Type B pancreatic cell (in vitro differentiated cells): ENCODE measurements around the gene HHATL. TPM values are rescaled to one million over a fixed set of nuclear protein-coding genes. Genes with fewer than 3 reads are reported as not detected.
A peak's percentile ranks its signal among the peaks of the same experiment; 100 is the strongest.

Experiments used
- DNase-seq: peaks from one replicate; pipeline ENCODE4 v3.0.0; 2021; ENCODE audit warnings: mixed read lengths; ENCODE audit not compliant: unreplicated experiment; ENCODE audit errors: extremely low spot score
- H3K27ac Mint-ChIP-seq: 2 replicates; pipeline ENCODE4 v1.8.0; 2021; ENCODE audit warnings: mild to moderate bottlenecking, mixed read lengths
- H3K27me3 Mint-ChIP-seq: 2 replicates; pipeline ENCODE4 v1.8.0; 2021; ENCODE audit warnings: mixed read lengths
- H3K36me3 Mint-ChIP-seq: 2 replicates; pipeline ENCODE4 v1.8.0; 2021; ENCODE audit warnings: mixed read lengths
- H3K4me1 Mint-ChIP-seq: one replicate; pipeline ENCODE4 v1.8.0; 2021; ENCODE audit warnings: mixed read lengths; ENCODE audit not compliant: unreplicated experiment
- H3K4me3 Mint-ChIP-seq: 2 replicates; pipeline ENCODE4 v1.8.0; 2021; ENCODE audit warnings: mild to moderate bottlenecking, mixed read lengths
- H3K9me3 Mint-ChIP-seq: 2 replicates; pipeline ENCODE4 v1.8.0; 2021; ENCODE audit warnings: mixed read lengths
- total RNA-seq: library from RNA; stranded (reverse); gene quantifications from 2 replicates; pipeline ENCODE4 v1.2.1, GENCODE V29; 2021; ENCODE audit warnings: low replicate concordance
- TF ChIP-seq, protein P1 (sequence below): fragments of 200-600 bp; sonication (generic); conservative IDR thresholded peaks from 2 replicates; pipeline ENCODE4 v1.5.0; 2021; ENCODE audit warnings: antibody characterized with exemption, mild to moderate bottlenecking

The HHATL gene
- total RNA-seq, 1 donor from 2014 or later: not detected

DNA sequence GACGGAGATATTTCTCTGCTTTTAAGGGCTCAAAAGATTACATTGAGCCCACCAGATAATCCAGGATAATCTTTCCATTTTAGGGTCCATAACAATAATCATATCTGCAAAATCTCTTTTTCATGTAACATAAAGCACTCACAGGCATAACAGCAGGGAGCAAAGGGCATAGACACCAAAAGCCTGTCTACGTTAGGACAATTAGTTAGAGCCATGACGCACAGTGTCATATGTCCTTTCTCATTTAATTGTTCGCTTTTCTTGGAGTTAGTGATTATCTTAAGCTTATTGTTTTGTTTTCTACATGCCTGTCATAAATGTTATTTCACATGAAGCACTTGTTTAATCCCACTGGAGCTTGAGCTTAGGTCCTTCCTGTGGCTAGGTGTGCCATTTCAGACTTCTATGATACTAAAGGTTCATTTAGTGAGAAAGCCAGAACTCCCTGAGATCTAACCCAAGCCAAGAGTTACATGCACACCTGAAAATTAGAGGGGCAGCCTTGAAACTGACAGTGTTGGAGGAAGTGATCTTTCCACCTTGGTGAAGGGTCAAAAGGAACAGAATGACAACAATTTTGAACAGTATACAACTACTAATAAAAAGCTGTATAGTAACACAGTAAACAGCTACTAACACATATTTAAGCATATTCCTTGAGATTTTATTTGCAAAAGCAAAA is 11.7 kb upstream of the HHATL start:
- no peak for DNase-seq
- peaks cover 7% of the 10 kb centered on the region for H3K27me3 Mint-ChIP-seq
- no peaks in the 10 kb centered on the region for H3K9me3 Mint-ChIP-seq
- no peak overlapping the region for H3K4me3 Mint-ChIP-seq
- TF ChIP-seq, protein P1, sequence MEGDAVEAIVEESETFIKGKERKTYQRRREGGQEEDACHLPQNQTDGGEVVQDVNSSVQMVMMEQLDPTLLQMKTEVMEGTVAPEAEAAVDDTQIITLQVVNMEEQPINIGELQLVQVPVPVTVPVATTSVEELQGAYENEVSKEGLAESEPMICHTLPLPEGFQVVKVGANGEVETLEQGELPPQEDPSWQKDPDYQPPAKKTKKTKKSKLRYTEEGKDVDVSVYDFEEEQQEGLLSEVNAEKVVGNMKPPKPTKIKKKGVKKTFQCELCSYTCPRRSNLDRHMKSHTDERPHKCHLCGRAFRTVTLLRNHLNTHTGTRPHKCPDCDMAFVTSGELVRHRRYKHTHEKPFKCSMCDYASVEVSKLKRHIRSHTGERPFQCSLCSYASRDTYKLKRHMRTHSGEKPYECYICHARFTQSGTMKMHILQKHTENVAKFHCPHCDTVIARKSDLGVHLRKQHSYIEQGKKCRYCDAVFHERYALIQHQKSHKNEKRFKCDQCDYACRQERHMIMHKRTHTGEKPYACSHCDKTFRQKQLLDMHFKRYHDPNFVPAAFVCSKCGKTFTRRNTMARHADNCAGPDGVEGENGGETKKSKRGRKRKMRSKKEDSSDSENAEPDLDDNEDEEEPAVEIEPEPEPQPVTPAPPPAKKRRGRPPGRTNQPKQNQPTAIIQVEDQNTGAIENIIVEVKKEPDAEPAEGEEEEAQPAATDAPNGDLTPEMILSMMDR: no peak
- no peaks in the 10 kb centered on the region for H3K36me3 Mint-ChIP-seq
- H3K27ac Mint-ChIP-seq: no peak overlapping the region
- no peaks in the 10 kb centered on the region for H3K4me1 Mint-ChIP-seq

DNA sequence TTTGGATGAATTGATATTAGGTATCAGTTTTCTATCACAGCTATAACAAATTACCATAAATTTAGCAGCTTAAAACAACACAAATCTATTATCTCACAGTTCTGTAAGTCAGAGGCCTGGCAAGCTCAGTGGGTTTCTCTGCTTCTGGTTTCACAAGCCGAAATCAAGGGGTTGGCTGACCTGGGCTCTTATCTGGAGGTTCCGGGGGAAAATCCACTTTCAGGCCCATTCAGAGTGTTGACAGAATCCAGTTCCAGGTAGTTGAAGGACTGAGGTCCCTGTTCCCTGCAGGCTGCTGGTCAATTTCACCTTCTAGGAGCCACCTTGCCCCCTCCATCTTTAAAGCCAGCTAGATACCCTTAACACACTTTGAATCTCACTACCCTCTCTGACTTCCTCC is 11.1 kb upstream of the HHATL start:
- Mint-ChIP-seq H3K4me1 (no peaks in the 10 kb centered on the region), H3K4me3 (no peak overlapping the region), H3K9me3 (no peaks in the 10 kb centered on the region), H3K27me3 (peaks cover 7% of the 10 kb centered on the region), H3K27ac (no peak overlapping the region), H3K36me3 (no peaks in the 10 kb centered on the region)
- TF ChIP-seq, protein P1: no peak
- DNase-seq: no peak

DNA sequence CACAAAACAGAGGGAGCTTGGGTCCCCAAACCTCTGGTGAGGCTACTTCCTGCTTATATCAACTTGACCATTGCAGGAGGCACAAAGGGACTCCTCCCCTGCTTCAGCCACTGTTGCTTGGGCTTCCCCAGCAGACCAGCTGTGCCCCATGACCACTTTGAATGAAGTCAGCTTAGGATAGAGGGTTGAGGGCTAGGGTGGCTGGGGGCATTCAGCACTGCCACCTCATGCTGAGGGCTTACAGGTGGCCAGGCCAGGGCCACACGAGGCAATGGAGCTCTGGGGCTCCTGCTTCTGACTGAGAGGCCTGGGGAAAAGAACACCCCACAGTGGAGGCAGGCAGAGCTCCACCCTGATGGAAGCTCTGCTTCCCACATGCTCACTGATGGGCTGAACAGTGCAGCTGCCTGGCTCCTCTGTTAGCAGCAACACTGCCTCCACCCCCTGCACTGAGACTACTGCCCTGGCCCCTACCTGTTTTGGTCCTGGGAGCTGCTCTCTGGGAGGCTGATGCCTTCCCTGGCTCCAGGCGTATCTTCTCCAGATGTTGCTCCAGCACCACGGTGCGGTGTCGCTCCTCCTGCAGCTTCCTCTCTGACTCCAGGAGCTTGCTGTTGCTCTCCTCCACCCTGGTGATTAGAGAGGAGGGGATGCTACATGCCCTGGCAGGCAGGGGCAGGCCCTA is 10.2 kb upstream of the HHATL start:
- Mint-ChIP-seq H3K4me1 (no peaks in the 10 kb centered on the region), H3K9me3 (no peaks in the 10 kb centered on the region), H3K27ac (no peak overlapping the region), H3K4me3 (no peak overlapping the region), H3K36me3 (no peaks in the 10 kb centered on the region), H3K27me3 (peaks cover 7% of the 10 kb centered on the region)
- DNase-seq: peak; percentile 52
- TF ChIP-seq, protein P1: no peak

DNA sequence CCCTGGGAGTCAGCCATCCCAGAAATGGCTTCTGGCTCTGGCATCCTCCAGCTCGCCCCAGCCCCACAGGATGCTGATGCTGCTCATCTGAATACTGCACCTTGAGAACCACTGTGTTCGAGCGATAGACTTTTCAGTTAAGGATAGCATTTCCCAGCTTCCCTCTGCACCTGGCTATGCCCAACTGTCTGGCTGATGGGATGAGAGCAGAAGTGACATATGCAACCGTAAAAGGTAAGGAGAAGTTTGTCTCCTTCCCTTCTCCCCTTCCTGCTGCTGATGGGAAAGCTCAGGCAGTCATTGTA is 9.7 kb upstream of the HHATL start:
- TF ChIP-seq, protein P1: no peak
- DNase-seq: peak; percentile 44
- no peak overlapping the region for H3K4me3 Mint-ChIP-seq
- H3K9me3 Mint-ChIP-seq: no peaks in the 10 kb centered on the region
- H3K4me1 Mint-ChIP-seq: no peaks in the 10 kb centered on the region
- peaks cover 7% of the 10 kb centered on the region for H3K27me3 Mint-ChIP-seq
- no peaks in the 10 kb centered on the region for H3K36me3 Mint-ChIP-seq
- no peak overlapping the region for H3K27ac Mint-ChIP-seq

DNA sequence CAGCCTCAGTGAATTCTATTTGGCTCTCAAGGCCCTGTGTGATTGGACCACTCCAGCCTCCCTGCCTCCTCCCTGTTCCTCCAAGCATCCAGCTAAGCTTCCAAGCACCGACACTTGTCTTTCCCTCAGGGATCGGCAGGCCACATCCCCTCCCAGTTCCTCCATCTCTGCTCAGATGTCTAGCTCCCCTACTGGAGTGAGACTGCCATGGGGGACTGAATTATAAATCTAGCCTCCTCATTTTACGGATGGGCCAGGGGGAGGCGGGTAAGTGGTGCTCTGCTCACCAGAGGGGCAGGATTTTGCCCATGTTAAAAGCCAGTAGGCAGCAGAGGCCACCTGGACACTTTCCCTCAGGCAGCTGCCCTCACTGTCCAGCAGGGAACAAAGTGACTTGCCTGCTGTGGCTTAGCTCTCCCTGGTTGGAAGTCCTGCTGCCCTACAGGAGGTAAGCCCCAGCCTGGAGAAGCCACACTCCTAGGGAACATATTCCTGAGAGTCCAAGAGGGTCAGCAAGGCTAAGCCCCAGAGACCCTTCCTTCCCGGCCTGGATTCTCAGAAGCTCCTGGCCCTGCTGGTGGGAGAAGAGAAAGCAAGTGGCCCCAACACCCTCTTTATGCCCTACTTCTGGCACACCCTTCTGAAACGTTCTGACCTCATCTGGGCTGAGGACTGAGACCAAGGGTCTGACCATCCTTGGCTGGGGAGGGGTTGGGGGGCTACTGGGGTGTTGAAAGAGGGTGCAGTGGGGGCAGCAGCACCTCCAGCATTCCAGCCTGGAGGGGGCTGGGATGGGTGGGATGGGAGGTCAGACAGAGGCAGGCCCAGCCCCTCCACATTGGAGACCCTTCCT is 9.1 kb upstream of the HHATL start:
- Mint-ChIP-seq H3K9me3 (no peaks in the 10 kb centered on the region), H3K4me3 (no peak overlapping the region), H3K36me3 (no peaks in the 10 kb centered on the region), H3K27ac (no peak overlapping the region), H3K27me3 (peaks cover 7% of the 10 kb centered on the region), H3K4me1 (no peaks in the 10 kb centered on the region)
- TF ChIP-seq, protein P1: no peak
- DNase-seq: peak; percentile 37
